Frontal cortex (tissue), 4 donors: Measurements from ENCODE around the gene SP140L. TPM values are rescaled to one million over a fixed set of nuclear protein-coding genes. Genes with fewer than 3 reads are reported as not detected.
"Not testable (repeated sequence)": the region's sequence is repeated elsewhere in the genome, so short reads cannot be mapped to it uniquely, and the experiment has no call there.

Experiments used
- DNase-seq, 2 donors: peaks; one replicate each; pipeline ENCODE4 v3.0.0; 2012; ENCODE audit warnings: low spot score in 2 of 2
- FAIRE-seq: peaks from 2 replicates; lab custom pipeline; 2012; peaks lifted over from hg19 to GRCh38; lab: Jason Lieb, UNC
- total RNA-seq: library from RNA; depleted of rRNA; stranded (reverse); fragments of >200 nt; gene quantifications from one replicate; pipeline ENCODE4 v1.2.3, GENCODE V29; 2014
- donor health status: control.
- donor health status: control.
- donor health status: control.

The SP140L gene
- 1.2 TPM for total RNA-seq

DNA sequence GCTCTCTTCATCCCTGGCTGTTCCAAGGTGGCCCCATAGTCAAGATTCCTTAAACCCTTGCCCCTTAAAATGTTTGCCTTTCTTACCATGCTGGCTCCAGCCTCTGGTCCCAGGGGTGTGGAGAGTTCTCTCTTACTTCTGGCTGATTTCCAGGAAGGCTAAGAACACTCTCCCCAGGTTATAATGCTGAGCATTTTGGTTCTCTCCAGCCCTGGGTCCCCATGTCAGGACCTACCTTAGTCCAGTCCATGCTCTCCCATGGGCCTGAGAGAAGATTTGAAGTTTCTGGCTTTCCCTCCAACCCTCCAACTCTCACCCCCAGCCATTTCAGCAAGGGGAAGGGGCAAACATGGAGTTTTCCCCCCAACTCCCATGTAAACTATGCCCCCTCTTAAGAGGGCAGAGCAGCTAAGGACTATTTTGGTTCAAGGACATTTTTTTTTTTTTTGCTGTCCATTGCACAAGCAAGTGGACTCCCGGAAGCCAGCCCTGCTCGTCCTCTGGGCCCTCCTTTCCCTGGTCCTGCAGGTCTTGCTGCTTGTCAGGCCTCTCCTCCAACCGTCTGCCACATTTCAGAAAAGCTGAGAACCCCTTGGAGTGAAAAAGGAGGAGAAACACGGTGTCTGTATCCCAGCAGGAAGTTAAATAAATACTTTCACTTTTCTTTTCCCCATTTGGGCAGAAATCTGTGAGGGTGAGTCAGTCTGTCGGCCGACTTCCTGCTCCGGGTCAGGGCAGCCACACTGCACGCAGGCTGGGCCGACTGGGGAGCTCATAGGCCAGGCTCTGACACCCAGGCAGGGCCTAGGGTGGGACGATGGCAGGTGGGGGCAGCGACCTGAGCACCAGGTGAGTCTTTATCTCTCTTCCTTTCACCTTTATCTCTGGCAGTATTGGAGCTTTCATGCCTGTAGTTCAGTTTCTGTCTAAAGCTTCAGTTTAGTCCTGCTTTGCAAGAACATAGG is at the start of gene SP140L:
TSS of gene SP140L (plus strand) at position 741 of the 965 bp plus-strand sequence. CDS start at position 818, 77 bp downstream.
- FAIRE-seq (no peak), DNase-seq (peak in 1 of 2 donors; percentile 53)

- DNase-seq, result no peak
- FAIRE-seq, result no peak
These were observed 44.1 kb upstream of the SP140L start for GRCh38 chr2:230282936-230283335.

DNA sequence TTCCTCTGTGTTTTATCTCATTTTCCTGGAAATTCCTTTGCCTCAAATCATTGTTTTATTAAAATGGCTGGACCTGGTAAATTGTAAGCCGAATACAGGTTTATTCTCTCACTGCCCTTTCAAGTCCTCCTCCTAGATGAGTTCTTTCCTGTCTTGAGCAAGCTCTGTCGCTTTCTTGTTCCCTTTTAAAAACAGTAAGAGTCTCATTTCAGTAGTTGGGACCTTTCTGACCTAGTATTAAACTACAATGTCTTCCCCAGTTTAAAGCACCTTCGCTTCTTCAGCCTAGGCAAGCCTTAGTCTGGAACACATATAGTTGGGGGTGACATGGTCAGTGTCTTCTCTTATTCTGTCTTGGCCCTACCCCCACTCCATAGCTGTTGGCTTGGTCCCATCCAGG is 40.9 kb upstream of the SP140L start:
- no peak for DNase-seq
- no peak for FAIRE-seq

GRCh38 chr2:230289311-230289710 is 37.7 kb upstream of the SP140L start:
- FAIRE-seq, DNase-seq: not testable (repeated sequence)

- FAIRE-seq (no peak), DNase-seq (no peak)
These were observed 31.8 kb upstream of the SP140L start for GRCh38 chr2:230295192-230295591.

DNA sequence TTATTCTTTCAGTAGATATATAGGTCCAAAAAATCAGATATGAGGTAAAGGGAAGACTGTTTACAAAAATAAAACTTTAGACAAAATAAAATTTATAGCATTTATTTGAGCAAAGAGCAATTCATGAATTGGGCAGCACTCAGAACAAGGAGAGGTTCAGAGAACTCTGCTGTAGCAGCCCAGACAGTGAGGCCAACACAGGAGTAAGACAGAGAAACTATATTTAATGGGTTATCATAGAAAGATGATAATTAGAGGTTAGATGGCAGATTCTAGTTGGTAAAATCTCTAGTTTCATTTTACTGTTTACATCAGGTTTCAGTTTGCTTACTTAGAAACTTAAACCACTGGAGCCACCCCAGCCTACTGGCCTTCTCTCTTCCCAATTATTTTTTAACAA is 30.1 kb upstream of the SP140L start:
- no peak for FAIRE-seq
- no peak for DNase-seq

- no peak for FAIRE-seq
- DNase-seq, result no peak
These were observed 27.4 kb upstream of the SP140L start for GRCh38 chr2:230299618-230300017.

DNA sequence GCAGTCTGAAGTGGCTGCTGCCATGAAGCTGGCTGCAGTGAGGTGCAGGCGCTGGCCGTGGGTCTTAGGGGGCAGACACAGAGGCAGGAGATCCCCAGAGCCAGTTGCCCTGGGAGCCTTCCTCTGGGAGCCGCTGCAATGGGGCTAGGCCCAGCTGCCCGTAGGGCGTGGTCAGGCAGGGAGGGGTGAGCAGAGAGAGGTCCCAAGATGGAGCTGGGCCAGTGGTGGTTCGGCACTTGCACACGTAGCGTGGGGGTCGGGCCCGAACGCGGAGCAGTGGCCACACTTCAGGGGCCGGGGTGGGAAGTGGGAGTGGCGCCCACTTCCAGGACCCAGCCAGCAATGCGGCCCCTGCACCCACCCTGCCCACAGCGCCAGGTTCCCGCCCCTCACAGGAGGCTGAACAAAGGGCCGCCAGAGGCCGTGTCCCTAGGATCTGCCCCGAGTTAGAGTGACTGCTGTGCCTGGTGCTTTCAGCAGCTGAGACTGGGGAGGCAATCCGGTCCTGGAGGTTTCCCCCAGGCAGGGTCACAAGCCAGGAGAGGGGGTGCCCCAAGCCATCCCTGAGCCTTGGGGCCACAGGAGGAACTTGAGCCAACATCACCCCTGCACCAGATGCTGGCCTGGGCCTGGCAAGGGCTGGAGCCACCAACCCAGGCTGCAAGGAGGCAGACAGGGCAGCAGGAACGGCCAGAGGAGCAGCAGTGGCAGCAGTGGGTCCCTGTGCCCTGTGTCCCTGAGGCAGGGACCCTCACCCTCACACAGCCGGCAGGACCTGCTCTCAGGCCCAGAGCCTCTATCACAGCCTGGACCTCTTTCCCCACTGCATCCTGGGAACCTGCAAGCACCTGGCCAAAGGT is 21.3 kb upstream of the SP140L start:
- DNase-seq (no peak), FAIRE-seq (no peak)

GRCh38 chr2:230306474-230306873 is 20.5 kb upstream of the SP140L start:
- FAIRE-seq (no peak), DNase-seq (no peak)

DNA sequence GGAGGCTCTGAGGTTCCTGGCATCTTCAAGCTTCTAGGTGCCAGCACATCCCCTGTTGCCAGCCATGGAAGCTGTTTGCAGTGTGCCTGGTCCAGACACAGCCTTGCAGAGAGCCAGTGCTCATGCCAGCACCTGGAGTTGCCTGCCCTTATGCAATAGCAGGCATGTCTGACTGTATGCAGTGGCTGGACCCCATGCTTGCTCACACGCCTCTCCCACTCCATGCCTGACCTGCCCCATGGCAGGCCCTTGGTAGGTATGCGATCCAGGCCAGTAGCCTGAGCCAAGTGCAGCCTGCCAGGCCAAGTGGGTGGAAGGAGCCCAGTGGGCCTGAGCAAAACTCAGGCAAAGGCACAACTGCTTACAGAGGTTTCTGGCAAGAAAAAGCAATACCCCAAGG is 19.5 kb upstream of the SP140L start:
- no peak for FAIRE-seq
- no peak for DNase-seq

- DNase-seq (no peak), FAIRE-seq (no peak)
These were observed 18.5 kb upstream of the SP140L start for GRCh38 chr2:230308402-230309000.

GRCh38 chr2:230310792-230311191 is 16.2 kb upstream of the SP140L start:
- DNase-seq, FAIRE-seq: not testable (repeated sequence)

DNA sequence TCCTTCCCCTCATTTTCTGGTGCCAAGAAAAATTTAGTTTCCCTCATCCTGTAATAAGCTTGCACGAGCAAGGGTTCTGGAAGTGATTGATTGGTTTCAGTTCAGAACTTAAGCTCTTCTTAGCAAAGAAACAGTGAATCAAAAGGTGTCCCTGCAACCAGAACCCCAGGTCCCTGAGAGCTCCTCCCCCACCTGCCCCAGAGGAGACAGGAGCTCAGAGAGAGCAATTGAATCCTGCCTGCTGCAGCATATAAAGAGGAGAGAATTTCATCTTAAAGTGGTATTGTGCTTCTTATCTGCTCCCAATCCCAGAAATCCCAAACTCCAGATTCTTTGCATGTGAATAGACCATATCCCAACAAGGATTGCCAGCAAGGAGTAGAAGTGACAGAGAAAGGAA is 15.4 kb upstream of the SP140L start:
- FAIRE-seq, DNase-seq: not testable (repeated sequence)

DNA sequence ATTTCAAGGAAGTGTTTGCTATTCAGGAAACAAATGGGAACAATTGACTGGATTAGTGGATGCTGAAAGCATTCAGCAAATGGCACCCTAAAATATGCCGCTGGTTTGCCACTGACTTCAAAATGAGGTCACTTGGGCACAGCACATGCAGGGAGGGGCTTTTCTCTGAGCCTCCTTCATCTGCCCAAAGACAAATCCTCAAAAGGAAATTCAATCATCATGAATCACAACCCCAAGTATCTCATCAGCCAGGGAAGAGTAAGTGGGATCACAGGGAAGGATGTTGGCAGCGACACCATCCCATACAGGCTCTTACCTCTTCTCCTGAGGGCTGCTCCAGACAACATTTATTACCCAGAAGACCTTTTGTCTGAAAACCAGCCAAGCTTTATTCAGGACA is 14.4 kb upstream of the SP140L start:
- DNase-seq (no peak), FAIRE-seq (no peak)

DNA sequence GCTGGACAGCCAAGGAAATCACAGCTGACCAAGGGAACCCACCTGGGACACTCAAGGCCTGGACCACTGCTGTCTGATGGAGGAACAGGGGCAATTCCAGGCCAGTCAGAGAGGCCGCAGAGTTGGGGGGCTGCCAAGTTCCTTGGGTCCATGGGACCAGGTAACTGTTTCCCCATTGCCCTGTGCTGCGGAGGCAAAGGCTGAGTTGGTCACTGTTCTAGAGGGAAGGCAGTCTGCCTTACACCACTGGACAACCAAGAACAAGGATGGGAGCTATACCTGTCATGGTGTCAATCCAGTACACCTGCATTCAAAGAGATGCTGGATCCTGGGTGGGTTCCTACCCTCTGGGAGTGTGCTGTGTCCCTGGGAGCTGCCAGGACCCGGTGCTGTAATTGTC is 9.6 kb upstream of the SP140L start:
- no peak for FAIRE-seq

GRCh38 chr2:230318190-230319121 is 8.5 kb upstream of the SP140L start:
- no peak for FAIRE-seq

More for the DNA sequence above, 9.6 kb upstream of the SP140L start:
- DNase-seq, result no peak

GRCh38 chr2:230319211-230319862 is 7.7 kb upstream of the SP140L start:
- FAIRE-seq, result no peak

More at GRCh38 chr2:230318190-230319121, 8.5 kb upstream of the SP140L start:
- DNase-seq, result no peak

DNA sequence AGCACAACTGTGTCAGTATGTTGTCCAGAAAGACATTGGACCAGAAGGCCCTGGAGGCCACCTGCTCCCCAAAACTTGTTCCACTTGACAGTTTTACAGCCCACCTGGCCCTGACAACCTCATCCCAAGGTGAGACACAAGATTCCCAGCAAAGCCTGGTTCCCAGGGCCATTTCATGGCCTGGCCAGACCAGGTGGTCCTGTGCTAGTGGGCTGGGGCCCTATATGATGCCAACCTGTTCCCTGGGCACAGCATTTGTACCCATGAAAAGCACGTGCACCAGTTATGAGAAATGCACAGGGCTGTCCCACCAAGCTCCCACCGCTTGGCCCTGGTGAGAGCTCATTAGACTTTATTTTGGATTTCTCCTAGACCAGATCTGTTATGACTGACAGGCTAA is 6.0 kb upstream of the SP140L start:
- FAIRE-seq (no peak), DNase-seq (no peak)

More at GRCh38 chr2:230319211-230319862, 7.7 kb upstream of the SP140L start:
- no peak for DNase-seq
